Measurements from ENCODE around the gene VANGL1. TPM values are rescaled to one million over a fixed set of nuclear protein-coding genes. Genes with fewer than 3 reads are reported as not detected.

Gene VANGL1
- polyA plus RNA-seq (2013, experiment 1 of 2): 13.3 TPM
- 13.8 TPM for polyA plus RNA-seq (2013, experiment 2 of 2)

GRCh38 chr1:115641762-115642167, at the start of gene VANGL1:
VANGL1 (plus strand) TSS chr1:115641970; CDS start chr1:115651414, 9,444 bp downstream.
- peak; percentile 62 for DNase-seq
- Histone ChIP-seq H3K9ac (ENCODE audit: low read length) (peak within 1 kb of the TSS; percentile 83), H3K79me1 (replicated peaks; ENCODE audit: low read length, poor library complexity, severe bottlenecking) (peaks cover 10% of the 10 kb centered on the region), H3K23ac (ENCODE audit: low read length in 2 of 2) (peak within 1 kb of the TSS in 1 of 2 experiments; percentile 77), H3K36me3 (ENCODE audit: control insufficient read depth in 1 of 2, insufficient read depth in 2 of 2, low read depth in 1 of 2, low read length in 2 of 2) (no peaks in the 10 kb centered on the region), H3K14ac (ENCODE audit: low read length in 2 of 2) (peak within 1 kb of the TSS in 1 of 2 experiments; percentile 19), H3K4me3 (ENCODE audit: insufficient read depth in 1 of 2, low read depth in 1 of 2, low read length in 2 of 2) (peak within 1 kb of the TSS; percentile 90 to 91), H4K8ac (ENCODE audit: low read length) (peak within 1 kb of the TSS; percentile 66), H3K18ac (ENCODE audit: low read depth in 1 of 2, low read length in 2 of 2) (peak within 1 kb of the TSS; percentile 48 to 79), H3K27me3 (ENCODE audit: control insufficient read depth in 1 of 2, insufficient read depth in 1 of 2, low read length in 2 of 2) (no peaks in the 10 kb centered on the region), H2BK12ac (ENCODE audit: low read length in 2 of 2) (peak within 1 kb of the TSS in 1 of 2 experiments; percentile 86), H2BK120ac (ENCODE audit: low read depth, low read length) (no peak within 1 kb of the TSS), H2AK5ac (ENCODE audit: low read length, severe bottlenecking) (no peak within 1 kb of the TSS), H3K4me1 (ENCODE audit: control insufficient read depth, insufficient read depth, low read depth, low read length) (peaks cover 4% of the 10 kb centered on the region), H2BK15ac (ENCODE audit: low read depth, poor library complexity, severe bottlenecking) (peak within 1 kb of the TSS; percentile 40), H3K9me3 (ENCODE audit: control insufficient read depth, low read length) (peaks cover 3% of the 10 kb centered on the region), H2AFZ (ENCODE audit: low read depth, low read length) (peak within 1 kb of the TSS; percentile 74), H4K91ac (ENCODE audit: low read length) (peak within 1 kb of the TSS; percentile 10), H3K27ac (ENCODE audit: low read length, poor library complexity, severe bottlenecking) (peak within 1 kb of the TSS; percentile 62), H2BK5ac (ENCODE audit: low read depth, low read length, poor library complexity, severe bottlenecking) (no peak within 1 kb of the TSS), H3K4ac (ENCODE audit: low read depth in 1 of 2, low read length in 2 of 2) (peak within 1 kb of the TSS; percentile 25 to 82), H3K4me2 (ENCODE audit: low read length, poor library complexity, severe bottlenecking) (peak within 1 kb of the TSS; percentile 92)
- 2% methylated on average over 28 of the region's 61 CpGs for WGBS

- H3K36me3 ChIP-seq (ENCODE audit: control insufficient read depth in 1 of 2, insufficient read depth in 2 of 2, low read depth in 1 of 2, low read length in 2 of 2): no peaks in the 10 kb centered on the region
- no peak overlapping the region for H3K4me2 ChIP-seq (ENCODE audit: low read length, poor library complexity, severe bottlenecking)
- H2AFZ ChIP-seq (ENCODE audit: low read depth, low read length): no peak overlapping the region
- H2BK120ac ChIP-seq (ENCODE audit: low read depth, low read length): no peak overlapping the region
- H3K9me3 ChIP-seq (ENCODE audit: control insufficient read depth, low read length): peaks cover 42% of the 10 kb centered on the region
- DNase-seq: no peak
- H3K4me3 ChIP-seq (ENCODE audit: insufficient read depth in 1 of 2, low read depth in 1 of 2, low read length in 2 of 2): no peak overlapping the region
- peaks cover 6% of the 10 kb centered on the region for H3K4me1 ChIP-seq (ENCODE audit: control insufficient read depth, insufficient read depth, low read depth, low read length)
- no peak overlapping the region for H3K9ac ChIP-seq (ENCODE audit: low read length)
- no peak overlapping the region for H3K4ac ChIP-seq (ENCODE audit: low read depth in 1 of 2, low read length in 2 of 2)
- no peak overlapping the region for H4K91ac ChIP-seq (ENCODE audit: low read length)
- no peak overlapping the region for H3K23ac ChIP-seq (ENCODE audit: low read length in 2 of 2)
- no peak overlapping the region for H2BK12ac ChIP-seq (ENCODE audit: low read length in 2 of 2)
- WGBS: no CpG with 5 or more reads among the region's 1 CpG
- no peak overlapping the region for H3K14ac ChIP-seq (ENCODE audit: low read length in 2 of 2)
- H2BK15ac ChIP-seq (ENCODE audit: low read depth, poor library complexity, severe bottlenecking): no peak overlapping the region
- H4K8ac ChIP-seq (ENCODE audit: low read length): no peak overlapping the region
- no peaks in the 10 kb centered on the region for H3K79me1 ChIP-seq (replicated peaks; ENCODE audit: low read length, poor library complexity, severe bottlenecking)
- no peak overlapping the region for H2AK5ac ChIP-seq (ENCODE audit: low read length, severe bottlenecking)
- H3K27ac ChIP-seq (ENCODE audit: low read length, poor library complexity, severe bottlenecking): no peak overlapping the region
- H2BK5ac ChIP-seq (ENCODE audit: low read depth, low read length, poor library complexity, severe bottlenecking): no peak overlapping the region
- H3K27me3 ChIP-seq (ENCODE audit: control insufficient read depth in 1 of 2, insufficient read depth in 1 of 2, low read length in 2 of 2): no peaks in the 10 kb centered on the region
- no peak overlapping the region for H3K18ac ChIP-seq (ENCODE audit: low read depth in 1 of 2, low read length in 2 of 2)
These were observed 49.5 kb upstream of the VANGL1 start for GRCh38 chr1:115592264-115592663.

GRCh38 chr1:115593365-115594259, 48.2 kb upstream of the VANGL1 start:
- WGBS: 91% methylated on average over 3 of the region's 4 CpGs

GRCh38 chr1:115594600-115594999, 47.2 kb upstream of the VANGL1 start:
- Histone ChIP-seq H2AFZ (ENCODE audit: low read depth, low read length) (no peak overlapping the region), H3K18ac (ENCODE audit: low read depth in 1 of 2, low read length in 2 of 2) (no peak overlapping the region), H2BK12ac (ENCODE audit: low read length in 2 of 2) (no peak overlapping the region), H3K4me1 (ENCODE audit: control insufficient read depth, insufficient read depth, low read depth, low read length) (peaks cover 6% of the 10 kb centered on the region), H3K4ac (ENCODE audit: low read depth in 1 of 2, low read length in 2 of 2) (no peak overlapping the region), H4K91ac (ENCODE audit: low read length) (no peak overlapping the region), H3K4me3 (ENCODE audit: insufficient read depth in 1 of 2, low read depth in 1 of 2, low read length in 2 of 2) (no peak overlapping the region), H2BK5ac (ENCODE audit: low read depth, low read length, poor library complexity, severe bottlenecking) (no peak overlapping the region), H3K27me3 (ENCODE audit: control insufficient read depth in 1 of 2, insufficient read depth in 1 of 2, low read length in 2 of 2) (no peaks in the 10 kb centered on the region), H4K8ac (ENCODE audit: low read length) (no peak overlapping the region), H3K79me1 (replicated peaks; ENCODE audit: low read length, poor library complexity, severe bottlenecking) (no peaks in the 10 kb centered on the region), H3K23ac (ENCODE audit: low read length in 2 of 2) (no peak overlapping the region), H3K9ac (ENCODE audit: low read length) (no peak overlapping the region), H2AK5ac (ENCODE audit: low read length, severe bottlenecking) (peak overlapping the region; percentile 37), H3K4me2 (ENCODE audit: low read length, poor library complexity, severe bottlenecking) (no peak overlapping the region), H2BK15ac (ENCODE audit: low read depth, poor library complexity, severe bottlenecking) (no peak overlapping the region), H3K9me3 (ENCODE audit: control insufficient read depth, low read length) (peaks cover 25% of the 10 kb centered on the region), H3K27ac (ENCODE audit: low read length, poor library complexity, severe bottlenecking) (no peak overlapping the region), H3K14ac (ENCODE audit: low read length in 2 of 2) (no peak overlapping the region), H3K36me3 (ENCODE audit: control insufficient read depth in 1 of 2, insufficient read depth in 2 of 2, low read depth in 1 of 2, low read length in 2 of 2) (no peaks in the 10 kb centered on the region), H2BK120ac (ENCODE audit: low read depth, low read length) (no peak overlapping the region)
- WGBS: 87% methylated on average over 4 of the region's 4 CpGs
- DNase-seq: no peak

More at GRCh38 chr1:115593365-115594259, 48.2 kb upstream of the VANGL1 start:
- H3K4me2 ChIP-seq (ENCODE audit: low read length, poor library complexity, severe bottlenecking): no peak overlapping the region
- peaks cover 6% of the 10 kb centered on the region for H3K4me1 ChIP-seq (ENCODE audit: control insufficient read depth, insufficient read depth, low read depth, low read length)
- no peak overlapping the region for H2AFZ ChIP-seq (ENCODE audit: low read depth, low read length)
- H2BK15ac ChIP-seq (ENCODE audit: low read depth, poor library complexity, severe bottlenecking): no peak overlapping the region
- no peak overlapping the region for H3K18ac ChIP-seq (ENCODE audit: low read depth in 1 of 2, low read length in 2 of 2)
- no peak overlapping the region for H4K8ac ChIP-seq (ENCODE audit: low read length)
- no peak overlapping the region for H3K9ac ChIP-seq (ENCODE audit: low read length)
- no peak overlapping the region for H2BK5ac ChIP-seq (ENCODE audit: low read depth, low read length, poor library complexity, severe bottlenecking)
- no peak overlapping the region for H3K23ac ChIP-seq (ENCODE audit: low read length in 2 of 2)
- H2BK120ac ChIP-seq (ENCODE audit: low read depth, low read length): no peak overlapping the region
- H3K27me3 ChIP-seq (ENCODE audit: control insufficient read depth in 1 of 2, insufficient read depth in 1 of 2, low read length in 2 of 2): no peaks in the 10 kb centered on the region
- H3K14ac ChIP-seq (ENCODE audit: low read length in 2 of 2): no peak overlapping the region
- no peak overlapping the region for H3K27ac ChIP-seq (ENCODE audit: low read length, poor library complexity, severe bottlenecking)
- no peak overlapping the region for H3K4ac ChIP-seq (ENCODE audit: low read depth in 1 of 2, low read length in 2 of 2)
- no peaks in the 10 kb centered on the region for H3K79me1 ChIP-seq (replicated peaks; ENCODE audit: low read length, poor library complexity, severe bottlenecking)
- no peak overlapping the region for H3K4me3 ChIP-seq (ENCODE audit: insufficient read depth in 1 of 2, low read depth in 1 of 2, low read length in 2 of 2)
- no peak overlapping the region for H2BK12ac ChIP-seq (ENCODE audit: low read length in 2 of 2)
- H2AK5ac ChIP-seq (ENCODE audit: low read length, severe bottlenecking): no peak overlapping the region
- no peak overlapping the region for H4K91ac ChIP-seq (ENCODE audit: low read length)
- peaks cover 29% of the 10 kb centered on the region for H3K9me3 ChIP-seq (ENCODE audit: control insufficient read depth, low read length)
- no peak for DNase-seq
- no peaks in the 10 kb centered on the region for H3K36me3 ChIP-seq (ENCODE audit: control insufficient read depth in 1 of 2, insufficient read depth in 2 of 2, low read depth in 1 of 2, low read length in 2 of 2)

Measured in mesenchymal stem cell (in vitro differentiated cells and primary cell).